Left ventricle myocardium superior (tissue), 1 donor: ENCODE measurements around the gene METTL14. TPM values are rescaled to one million over a fixed set of nuclear protein-coding genes. Genes with fewer than 3 reads are reported as not detected.
"Not testable (repeated sequence)": the region's sequence is repeated elsewhere in the genome, so short reads cannot be mapped to it uniquely, and the experiment has no call there.

ENCODE experiments used
- ATAC-seq: fragments of 200-7000 bp; cut with Tn5 transposase; one replicate; pipeline ENCODE4 v1.9.1; 2020; ENCODE audit warnings: mild to moderate bottlenecking, moderate library complexity
- DNase-seq: peaks from one replicate; pipeline ENCODE4 v3.0.0-alpha.2; 2020
- intact Hi-C: fragments of 100-400 bp; cut with micrococcal nuclease; formaldehyde crosslinking; loops from one replicate; pipeline ENCODE4 v1.11.0; 2022
- long read RNA-seq: library from polyadenylated mRNA; unstranded; transcript quantifications from one replicate; pipeline ENCODE4 v2.0.0, GENCODE V29; 2021
- total RNA-seq: library from RNA; stranded (reverse); fragmentation: NEBNext Ultra II Directional; extraction: Animal tissue kit (Norgen Biotek cat#: 25700); gene quantifications from one replicate; pipeline ENCODE4 v1.2.1, GENCODE V29; 2021
- donor health status: DM: no; HTN: yes; CAD: no; lungs with severe emphysema.

METTL14 gene
- total RNA-seq, result 31.5 TPM
- long read RNA-seq, full-length matches to known transcripts, result 22 of 25 reads
- long read RNA-seq, partial matches to known transcripts, result 1 of 25 reads
- long read RNA-seq, other reads (novel, unspliced or antisense), result 2 of 25 reads

DNA sequence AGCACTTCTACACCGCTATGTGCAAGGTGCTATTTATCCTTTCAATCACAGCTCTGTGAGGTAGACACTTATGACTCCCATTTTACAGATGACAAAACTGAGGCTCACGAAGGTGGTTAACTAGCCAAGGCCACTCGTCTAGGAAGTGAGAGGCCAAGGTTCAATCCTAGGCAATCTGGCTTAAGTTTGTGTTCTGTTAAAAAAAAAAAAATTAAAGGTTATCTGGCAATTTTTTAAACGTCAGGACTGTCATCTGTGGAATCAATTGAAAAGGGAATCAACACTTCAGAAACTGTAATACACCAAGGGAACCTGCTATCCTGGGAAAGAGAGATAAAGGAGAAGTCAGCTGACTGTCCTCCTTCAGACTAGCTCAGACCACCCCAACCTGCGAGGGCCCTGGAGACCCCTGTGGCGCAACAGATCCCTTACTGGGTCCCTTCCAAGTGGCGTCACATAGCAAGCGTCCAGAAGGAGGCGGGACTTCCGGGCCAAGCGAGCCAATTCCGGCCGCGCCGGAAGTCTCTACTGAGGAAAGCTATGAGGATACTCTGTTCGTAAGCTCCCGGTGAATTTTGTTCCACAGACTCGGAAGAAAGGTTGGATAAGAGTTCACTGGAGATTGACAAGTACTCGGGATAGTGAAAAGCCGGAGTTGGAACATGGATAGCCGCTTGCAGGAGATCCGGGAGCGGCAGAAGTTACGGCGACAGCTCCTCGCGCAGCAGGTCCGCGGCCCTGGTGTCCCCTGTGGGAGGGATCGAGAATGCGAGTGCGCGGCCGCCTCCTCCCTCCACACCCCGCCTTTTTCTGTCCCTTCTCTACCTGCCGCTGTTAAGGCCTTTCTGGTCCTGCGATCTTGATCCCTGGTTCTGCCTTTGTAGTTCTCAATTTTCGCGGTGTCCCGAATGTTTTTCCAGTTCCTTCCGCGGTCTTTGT lies at the start of gene METTL14:
TSS of gene METTL14 (plus strand) at position 520 of the 939 bp plus-strand sequence. CDS start at position 663, 143 bp downstream.
- DNase-seq (peak; percentile 95), ATAC-seq (peak; percentile 98)
- intact Hi-C loops, result no loop called here

DNA sequence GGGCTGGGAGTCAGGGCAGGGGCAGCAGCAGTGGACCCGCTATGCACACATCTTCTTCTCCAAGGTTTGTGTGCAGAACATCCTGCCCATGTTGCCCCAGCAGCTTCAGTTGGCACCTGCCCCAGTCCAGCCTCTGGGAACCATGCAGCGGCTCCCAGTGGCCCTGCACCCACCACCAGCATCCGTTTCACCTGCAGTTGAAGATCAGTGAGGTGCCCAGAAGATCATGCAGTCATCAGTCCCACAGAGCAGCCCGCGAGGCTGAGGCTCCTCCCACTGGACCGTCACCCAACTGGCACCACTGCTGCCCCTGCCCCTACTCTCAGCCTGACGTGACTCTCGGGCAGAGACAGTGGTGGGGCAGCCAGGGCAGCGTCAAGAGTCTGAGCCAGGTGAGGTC lies 49.1 kb upstream of the METTL14 start:
- intact Hi-C loops, ATAC-seq: not testable (repeated sequence)

DNA sequence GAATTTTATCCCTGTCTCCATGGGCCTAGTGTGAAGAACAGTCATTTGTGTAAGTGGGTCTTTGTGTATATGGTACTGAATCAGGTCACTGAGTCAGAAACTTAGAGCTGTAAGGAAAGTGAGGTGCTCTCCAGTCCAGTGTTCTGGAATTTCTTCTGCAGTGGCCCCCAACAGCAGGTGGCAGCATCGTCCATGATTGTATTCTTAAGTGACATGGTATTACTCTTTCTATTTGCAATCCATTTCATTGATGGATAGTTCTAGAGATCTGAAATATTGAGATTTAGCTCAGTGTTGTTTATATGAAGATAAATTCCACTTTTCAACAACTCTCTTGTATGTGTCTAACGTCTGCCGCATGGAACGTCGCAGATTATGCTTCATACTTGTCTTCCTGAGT lies 20.5 kb upstream of the METTL14 start:
- ATAC-seq, intact Hi-C loops: not testable (repeated sequence)
- DNase-seq, result peak; percentile 32

More for the DNA sequence above, 49.1 kb upstream of the METTL14 start:
- not testable (repeated sequence) for DNase-seq

DNA sequence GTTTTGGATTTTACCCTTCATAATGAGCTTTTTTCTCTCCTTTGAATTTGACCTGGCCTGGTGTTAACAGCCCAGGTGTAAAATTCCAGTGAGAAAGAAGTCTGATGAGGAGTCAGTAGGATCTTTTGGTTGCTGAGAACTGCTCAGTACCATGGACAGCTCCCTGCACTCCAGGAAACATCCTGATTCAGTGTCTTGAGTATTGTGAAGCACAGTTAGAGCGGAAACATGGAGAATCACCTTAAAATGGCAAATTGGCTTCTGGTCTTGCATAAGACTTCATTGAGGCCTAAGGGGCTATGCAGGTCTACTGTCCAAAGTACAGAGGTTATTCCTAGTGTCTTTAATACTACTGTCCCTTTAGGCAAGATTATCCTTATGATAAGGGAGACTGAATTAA lies 16.0 kb upstream of the METTL14 start:
- ATAC-seq, DNase-seq, intact Hi-C loops: not testable (repeated sequence)

DNA sequence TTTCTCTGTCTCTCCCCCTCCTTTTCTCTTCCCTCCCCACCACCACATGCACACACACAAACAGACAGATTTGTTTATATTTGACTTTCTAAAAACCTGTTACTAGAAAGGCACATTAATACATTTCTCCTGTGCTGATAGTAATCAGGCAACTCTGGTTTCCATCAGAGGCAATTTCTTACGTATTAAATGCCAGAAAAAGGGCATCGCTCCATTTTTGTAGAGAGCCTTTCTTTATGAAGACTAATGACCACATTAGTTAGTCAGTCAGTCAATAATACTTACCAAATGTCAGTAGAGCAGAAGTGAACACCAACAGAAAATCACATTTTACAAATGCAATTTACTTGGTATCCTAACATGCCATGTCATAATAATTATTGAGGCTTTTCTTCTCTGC lies 14.2 kb upstream of the METTL14 start:
- intact Hi-C loops, ATAC-seq, DNase-seq: not testable (repeated sequence)

DNA sequence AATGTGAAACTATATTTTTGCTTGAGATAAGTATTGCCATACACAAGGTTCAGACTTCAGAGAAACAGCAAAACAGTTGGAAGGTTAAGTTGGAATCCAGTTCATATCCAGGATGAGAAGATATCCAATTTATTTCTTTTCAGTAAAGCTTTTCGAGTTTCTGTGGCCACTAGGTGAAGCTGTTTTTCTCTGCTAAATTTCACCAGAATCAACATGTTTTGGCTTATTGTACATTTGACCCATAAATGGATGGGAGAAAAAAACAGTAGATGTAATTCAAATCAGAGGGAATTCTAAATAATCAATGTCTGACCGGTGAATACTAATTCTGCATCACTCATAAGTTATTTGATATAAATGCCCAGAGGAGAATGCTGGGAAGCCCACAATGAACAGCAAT lies 9.1 kb upstream of the METTL14 start:
- intact Hi-C loops, result no loop called here
- no peak for DNase-seq
- no peak for ATAC-seq

DNA sequence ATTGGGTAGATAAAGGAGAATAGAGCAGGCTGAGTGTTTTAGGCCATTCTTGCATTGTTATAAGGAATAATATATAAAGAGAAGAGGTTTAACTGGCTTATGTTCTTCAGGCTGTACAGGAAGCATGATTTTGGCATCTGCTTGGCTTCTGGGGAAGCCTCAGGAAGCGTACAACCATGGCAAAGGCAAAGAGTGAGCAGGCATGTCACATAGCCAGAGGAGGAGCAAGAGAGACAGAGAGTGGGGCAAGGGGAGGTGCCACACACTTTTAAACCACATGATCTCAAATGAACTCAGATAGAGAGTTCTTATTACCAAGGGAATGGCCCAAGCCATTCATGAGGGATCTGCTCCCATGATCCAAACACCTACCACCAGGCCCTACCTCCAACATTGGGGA lies 4.4 kb upstream of the METTL14 start:
- DNase-seq (no peak), ATAC-seq (no peak)
- intact Hi-C loops, result no loop called here

DNA sequence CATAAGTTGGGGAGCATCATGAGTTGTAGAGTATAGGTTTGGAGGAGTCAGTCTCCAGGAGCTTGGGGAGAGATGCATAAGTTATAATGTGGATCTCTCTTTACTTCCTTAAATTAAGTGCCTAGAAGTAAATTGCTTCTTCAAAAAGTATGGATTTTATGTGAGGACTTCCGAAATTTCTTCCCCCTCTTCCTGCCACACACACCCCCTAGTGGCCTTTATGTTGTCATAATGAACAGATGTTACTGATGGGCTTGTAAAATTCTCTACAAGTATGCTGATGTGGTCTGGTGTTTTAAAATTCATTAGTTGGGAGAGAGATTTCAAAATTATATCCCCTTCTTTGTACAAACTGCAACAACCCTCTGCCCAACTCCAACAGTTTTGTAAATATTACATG lies 2.3 kb upstream of the METTL14 start:
- ATAC-seq, result no peak
- DNase-seq, result no peak
- intact Hi-C loops, result no loop called here

DNA sequence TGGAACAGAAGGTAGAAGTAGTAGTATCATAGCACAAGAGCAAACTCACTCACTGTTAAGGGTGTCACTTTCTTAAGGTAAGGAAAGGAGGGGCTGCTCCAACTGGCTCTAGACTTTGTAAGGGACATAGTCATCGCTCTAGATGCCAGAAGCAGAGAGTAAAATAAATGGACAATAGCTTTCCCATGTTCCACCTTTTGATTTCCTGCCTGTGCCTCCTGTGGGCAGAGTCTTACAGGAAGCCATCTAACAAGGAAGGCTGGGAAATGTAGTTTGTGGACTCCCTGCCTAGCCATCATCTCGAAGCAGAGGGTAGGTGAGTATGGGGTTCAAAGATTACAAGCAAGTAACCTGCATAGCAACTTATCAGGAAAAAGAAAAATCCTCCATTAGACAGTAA lies 1.7 kb upstream of the METTL14 start:
- ATAC-seq (no peak), DNase-seq (no peak)
- intact Hi-C loops, result no loop called here

DNA sequence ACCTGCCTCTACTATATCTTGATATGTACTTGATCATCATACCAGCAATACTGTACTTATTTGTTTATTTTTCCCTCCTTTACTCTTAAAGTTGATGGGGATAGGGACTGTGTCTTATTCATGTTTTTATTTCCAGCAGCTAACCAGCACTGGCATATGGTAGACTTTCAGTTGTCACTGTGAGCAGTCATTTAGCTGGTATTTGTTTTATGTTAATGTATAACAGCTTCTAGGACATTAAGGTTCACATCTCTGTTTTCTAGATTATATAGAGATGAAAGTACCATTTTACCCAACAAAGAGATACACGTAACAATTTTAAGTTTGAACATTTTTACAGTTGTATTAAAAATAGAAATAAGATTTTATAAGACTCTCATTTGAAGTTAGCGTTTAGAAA lies 17.9 kb downstream of the METTL14 start:
- intact Hi-C loops, result no loop called here
- ATAC-seq, result no peak
- no peak for DNase-seq

DNA sequence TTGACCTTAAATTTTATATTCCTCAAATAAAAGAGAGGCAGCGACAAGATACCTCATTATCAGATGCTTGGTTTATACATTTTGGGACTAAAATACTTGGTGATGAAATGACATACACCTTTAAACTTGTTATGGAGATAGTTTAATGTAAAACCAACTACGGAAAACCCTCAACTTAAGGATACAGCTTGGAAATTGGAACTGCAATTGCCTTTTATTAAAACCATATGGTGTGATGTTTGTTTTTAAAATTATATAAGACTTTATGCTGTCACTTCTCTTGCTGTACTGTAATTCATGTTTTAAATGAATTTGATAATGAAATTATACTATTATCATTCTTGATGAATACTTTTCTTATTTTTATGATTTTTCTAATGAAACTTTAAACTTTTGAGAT lies 25.9 kb downstream of the METTL14 start:
- intact Hi-C loops, result no loop called here
- no peak for ATAC-seq
- DNase-seq, result no peak

DNA sequence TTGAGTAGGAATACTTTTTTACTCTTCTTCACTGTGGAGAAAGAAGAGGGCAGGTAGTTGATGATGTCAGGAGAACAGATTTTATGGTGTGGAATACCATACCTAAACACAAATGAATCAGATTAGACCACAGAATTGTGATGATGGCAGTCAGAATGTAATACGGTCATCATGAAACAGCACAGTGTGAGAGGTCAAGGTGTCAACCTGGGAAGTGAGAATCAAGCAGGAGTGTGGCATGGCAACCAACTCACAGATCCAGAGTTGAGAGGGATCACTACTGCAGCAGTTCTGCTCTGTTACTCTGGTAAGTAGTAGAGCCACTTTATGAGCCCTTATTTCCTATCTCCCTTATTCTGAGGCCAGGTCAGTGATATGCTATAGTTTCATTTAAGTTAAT lies 27.7 kb downstream of the METTL14 start:
- intact Hi-C loops, result no loop called here
- ATAC-seq (no peak), DNase-seq (no peak)

DNA sequence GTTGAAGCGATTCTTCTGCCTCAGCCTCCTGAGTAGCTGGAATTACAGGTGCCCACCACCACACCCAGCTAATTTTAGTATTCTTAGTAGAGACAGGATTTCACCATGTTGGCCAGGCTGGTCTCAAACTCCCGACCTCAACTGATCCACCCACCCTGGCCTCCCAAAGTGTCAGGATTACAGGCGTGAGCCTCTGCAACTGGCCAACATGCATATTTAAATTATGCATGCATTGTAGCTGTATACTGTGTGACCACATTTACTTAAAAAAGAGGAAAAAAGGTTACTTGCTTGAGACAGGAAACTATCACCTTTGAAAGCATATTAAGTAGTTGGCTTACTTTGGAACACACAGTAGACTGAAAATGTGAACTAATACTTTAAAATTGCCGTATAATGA lies 29.5 kb downstream of the METTL14 start:
- DNase-seq, result no peak
- ATAC-seq, result no peak

DNA sequence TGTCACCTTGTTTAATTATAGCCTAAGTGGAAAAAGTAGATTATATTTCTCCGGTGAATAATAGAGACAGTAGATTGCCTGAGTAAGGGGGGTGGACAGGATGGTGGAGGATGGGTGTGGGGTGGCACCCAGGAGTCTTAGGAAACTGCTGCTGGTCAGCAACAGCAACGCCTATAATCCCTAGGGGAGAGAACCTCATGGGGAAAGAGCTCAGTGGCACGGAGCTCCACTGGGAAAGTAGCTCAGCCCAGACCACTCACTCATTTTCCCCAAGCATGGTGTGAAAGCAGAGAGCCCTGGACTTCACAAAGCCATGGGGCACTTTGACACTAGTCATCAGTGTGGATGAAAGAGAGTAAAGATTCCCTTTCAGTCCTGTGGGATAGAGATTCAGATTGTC lies 31.1 kb downstream of the METTL14 start:
- intact Hi-C loops, result no loop called here
- ATAC-seq (no peak), DNase-seq (no peak)

More for the DNA sequence above, 29.5 kb downstream of the METTL14 start:
- intact Hi-C loops, result no loop called here

DNA sequence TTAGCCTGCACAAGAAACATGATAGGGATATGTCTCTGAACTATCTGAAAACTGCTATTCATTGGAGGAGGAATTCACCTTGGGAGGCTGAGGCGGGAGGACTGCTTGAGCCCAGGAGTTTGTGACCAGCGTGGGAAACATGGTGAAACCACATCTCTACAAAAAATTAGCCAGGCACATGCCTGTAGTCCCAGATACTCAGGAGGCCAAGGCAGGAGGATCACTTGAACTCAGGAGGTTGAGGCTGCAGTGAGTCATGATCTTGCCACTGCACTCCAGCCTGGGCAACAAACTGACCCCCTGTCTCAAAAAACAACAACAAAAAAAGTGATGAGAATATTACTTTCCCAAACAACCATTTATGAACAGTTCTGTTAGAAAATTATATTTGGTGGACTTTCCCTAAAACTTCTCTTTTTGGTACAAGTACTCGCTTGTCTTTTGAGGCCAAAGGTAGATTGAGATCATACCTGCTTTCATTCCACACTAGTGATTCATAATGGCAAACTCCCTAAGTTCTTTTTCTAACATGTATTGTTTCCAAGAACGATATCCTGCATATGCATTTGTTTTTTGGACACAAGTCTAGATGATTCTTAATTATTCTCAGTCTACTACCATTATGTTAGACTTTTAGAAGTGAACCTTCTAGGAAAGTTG lies 33.4 kb downstream of the METTL14 start:
- DNase-seq, result no peak
- intact Hi-C loops, result no loop called here
- no peak for ATAC-seq

DNA sequence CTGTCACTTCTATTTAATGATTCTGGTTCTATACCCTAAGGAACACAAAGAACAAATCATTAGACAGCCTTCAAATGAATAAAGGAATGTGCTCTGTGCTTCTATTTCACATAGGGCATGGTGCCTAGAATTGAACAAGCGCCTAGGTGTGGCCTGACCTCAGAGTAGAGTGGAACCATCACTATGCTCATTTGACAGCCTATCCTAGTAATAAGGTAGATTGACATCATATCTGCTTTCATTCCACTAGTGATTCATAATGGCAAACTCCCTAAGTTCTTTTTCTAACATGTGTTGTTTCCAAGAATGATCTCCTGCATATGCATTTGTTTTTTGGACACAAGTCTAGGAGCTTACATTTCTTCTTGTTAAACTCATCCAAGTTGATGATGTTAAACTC lies 36.6 kb downstream of the METTL14 start:
- ATAC-seq (no peak), DNase-seq (no peak)
- intact Hi-C loops, result no loop called here

DNA sequence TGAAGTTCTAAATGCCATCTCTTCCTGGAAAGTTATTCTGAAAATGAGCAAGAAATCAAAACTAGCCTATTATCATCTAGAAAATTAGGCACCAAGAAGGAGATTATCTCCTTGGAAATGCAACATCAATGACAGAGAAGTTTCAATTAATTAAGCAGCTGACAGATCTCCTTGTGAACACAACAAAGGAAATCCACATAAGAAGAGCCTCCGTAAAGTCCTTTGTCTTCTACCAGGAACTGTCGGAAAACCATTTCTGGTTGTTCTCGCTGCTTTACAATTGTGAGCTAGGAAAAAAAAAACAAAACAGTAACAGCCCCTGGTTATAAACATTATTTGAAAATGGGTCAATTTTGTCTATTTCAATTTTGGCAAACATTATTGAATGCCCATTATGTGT lies 38.2 kb downstream of the METTL14 start:
- intact Hi-C loops, result no loop called here

DNA sequence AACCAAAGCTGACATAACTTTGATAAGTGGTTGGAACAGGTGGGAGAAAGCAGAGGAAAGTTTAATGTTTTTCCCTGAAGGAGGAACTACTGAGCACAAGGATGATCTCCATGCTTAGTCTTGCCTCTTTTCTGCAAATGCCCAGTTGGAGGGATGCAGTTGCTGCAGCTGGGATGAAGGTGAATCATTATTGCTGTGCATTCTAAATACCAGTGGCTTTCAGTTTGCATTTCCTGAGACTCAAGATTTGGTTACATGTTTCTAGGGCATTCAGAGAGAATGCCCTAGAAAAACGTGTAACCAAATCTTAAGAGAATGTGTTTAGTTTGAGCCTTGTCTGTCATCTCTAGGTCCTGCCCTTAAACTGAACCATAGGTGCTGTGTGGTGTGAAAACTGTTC lies 42.2 kb downstream of the METTL14 start:
- no peak for DNase-seq
- intact Hi-C loops, result no loop called here
- ATAC-seq, result no peak

More for the DNA sequence above, 38.2 kb downstream of the METTL14 start:
- DNase-seq (no peak), ATAC-seq (no peak)

DNA sequence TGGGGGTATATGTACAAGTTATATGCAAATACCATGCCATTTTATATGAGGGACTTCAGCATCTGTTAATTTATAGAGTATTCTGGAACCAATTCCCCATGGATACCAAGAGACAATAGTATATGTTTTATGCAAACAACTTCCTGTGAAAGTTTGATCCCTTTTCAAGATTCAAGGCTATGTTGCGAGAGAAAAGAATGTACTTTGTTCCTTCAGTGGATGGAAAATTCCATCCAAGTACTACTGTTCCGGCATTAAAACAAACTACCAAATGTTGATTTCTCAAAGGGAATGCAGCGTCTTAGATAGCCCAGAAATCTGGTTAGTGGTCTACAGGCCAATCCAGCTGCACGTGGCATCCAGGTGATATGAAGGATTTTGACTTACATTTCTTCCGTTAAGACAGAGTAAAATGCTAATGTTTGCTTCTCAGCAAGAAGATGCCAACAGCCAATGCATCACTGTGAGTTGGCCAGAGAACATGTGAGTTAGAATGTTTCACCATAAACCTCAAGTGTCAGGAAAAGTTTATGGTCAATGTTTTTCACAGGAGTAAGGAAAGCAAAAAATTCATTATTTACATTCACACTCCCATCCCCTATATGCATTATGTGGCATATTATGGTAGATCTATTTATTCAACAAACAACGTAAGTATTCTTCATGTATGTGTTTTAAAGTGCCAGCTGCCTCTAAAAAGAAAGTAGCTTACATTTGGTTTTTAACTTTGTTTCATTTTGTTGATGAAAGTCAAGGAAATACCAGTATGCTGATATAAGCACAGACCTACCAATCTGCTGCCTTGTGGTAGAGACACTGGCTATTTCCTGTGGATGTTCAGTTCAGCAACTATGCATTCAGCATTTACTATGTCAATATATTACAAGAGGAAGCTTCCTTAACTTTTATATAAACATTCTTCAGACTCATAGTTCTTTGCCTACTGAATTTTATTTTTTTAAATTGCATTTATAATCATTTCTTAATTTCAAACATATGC lies 44.4 kb downstream of the METTL14 start:
- DNase-seq, result no peak
- no peak for ATAC-seq
- intact Hi-C loops, result no loop called here
